Activated CD4-positive, alpha-beta memory T cell treated with anti-CD3 and anti-CD28 coated beads for 36 hours (primary cell): ENCODE results near the gene TPRX2. TPM values are rescaled to one million over a fixed set of nuclear protein-coding genes. Genes with fewer than 3 reads are reported as not detected.
"Not testable (repeated sequence)": the region's sequence is repeated elsewhere in the genome, so short reads cannot be mapped to it uniquely, and the experiment has no call there.

ENCODE experiments used
- CTCF ChIA-PET: fragments of 350-600 bp; sonication (Branson Sonifier 250); formaldehyde crosslinking; loops from one replicate; lab custom pipeline; 2021; ENCODE audit warnings: antibody characterized with exemption, inconsistent platforms; lab: Charles Lee
- POLR2A ChIA-PET: fragments of 350-600 bp; sonication (Branson Sonifier 250); formaldehyde crosslinking; loops from one replicate; lab custom pipeline; 2021; ENCODE audit warnings: antibody characterized with exemption; lab: Charles Lee
- DNase-seq: peaks from one replicate; pipeline ENCODE4 v3.0.0-alpha.2; 2020
- H3K27ac Mint-ChIP-seq: one replicate; pipeline ENCODE4 v1.8.0; 2021; ENCODE audit warnings: mixed read lengths
- H3K27me3 Mint-ChIP-seq: one replicate; pipeline ENCODE4 v1.8.0; 2021; ENCODE audit warnings: mixed read lengths
- H3K36me3 Mint-ChIP-seq: one replicate; pipeline ENCODE4 v1.8.0; 2021; ENCODE audit warnings: mixed read lengths
- H3K4me1 Mint-ChIP-seq: one replicate; pipeline ENCODE4 v1.8.0; 2021; ENCODE audit warnings: low read depth, mixed read lengths
- H3K4me3 Mint-ChIP-seq: one replicate; pipeline ENCODE4 v1.8.0; 2021; ENCODE audit warnings: mild to moderate bottlenecking, mixed read lengths
- H3K9me3 Mint-ChIP-seq: one replicate; pipeline ENCODE4 v1.8.0; 2021; ENCODE audit warnings: mixed read lengths
- intact Hi-C: fragments of 100-400 bp; cut with micrococcal nuclease; formaldehyde crosslinking; loops from one replicate; pipeline ENCODE4 v1.15.1; 2023
- total RNA-seq, 2 experiments: library from RNA; stranded (reverse); gene quantifications; one replicate each; pipeline ENCODE4 v1.2.3, GENCODE V29; 2021

TPRX2 gene
- total RNA-seq, 2 experiments from 2014 or later, result not detected

DNA sequence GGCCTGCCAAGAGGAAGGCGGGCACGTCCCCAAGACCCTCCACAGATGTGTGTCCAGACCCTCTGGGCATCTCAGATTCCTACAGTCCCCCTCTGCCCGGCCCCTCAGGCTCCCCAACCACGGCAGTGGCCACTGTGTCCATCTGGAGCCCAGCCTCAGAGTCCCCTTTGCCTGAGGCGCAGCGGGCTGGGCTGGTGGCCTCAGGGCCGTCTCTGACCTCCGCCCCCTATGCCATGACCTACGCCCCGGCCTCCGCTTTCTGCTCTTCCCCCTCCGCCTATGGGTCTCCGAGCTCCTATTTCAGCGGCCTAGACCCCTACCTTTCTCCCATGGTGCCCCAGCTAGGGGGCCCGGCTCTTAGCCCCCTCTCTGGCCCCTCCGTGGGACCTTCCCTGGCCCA is 19.6 kb upstream of the TPRX2 start:
- Mint-ChIP-seq H3K4me3 (no peak overlapping the region), H3K27ac (no peak overlapping the region), H3K9me3 (no peaks in the 10 kb centered on the region), H3K4me1 (no peaks in the 10 kb centered on the region), H3K27me3 (peaks cover 9% of the 10 kb centered on the region), H3K36me3 (no peaks in the 10 kb centered on the region)
- intact Hi-C loops, result no loop called here
- DNase-seq, result no peak
- CTCF ChIA-PET, result interaction anchor here (0.9 to 1.6 kb wide), 2 partner anchors 10 to 25 kb away, joined by 4 read pairs; no protein-coding TSS in a partner anchor
- POLR2A ChIA-PET, result no interaction called here

DNA sequence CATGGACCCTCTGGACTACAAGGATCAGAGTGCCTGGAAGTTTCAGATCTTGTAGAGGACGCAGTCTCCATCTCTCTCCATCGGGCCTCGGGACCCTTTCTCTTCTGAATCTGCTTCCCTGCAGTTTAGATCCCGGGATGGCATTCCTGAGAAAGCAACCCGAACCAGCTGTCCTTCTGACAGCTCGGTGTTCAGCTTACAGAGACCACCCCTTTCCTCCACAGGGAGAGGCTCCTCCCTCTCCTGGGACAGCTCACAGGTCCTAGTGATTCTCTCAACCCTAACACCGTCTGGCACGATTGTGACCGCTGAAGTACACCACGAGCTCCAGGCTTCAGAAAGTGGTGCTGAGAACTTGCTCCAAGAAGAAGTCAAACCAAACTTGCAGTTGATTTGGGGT is 19.1 kb upstream of the TPRX2 start:
- intact Hi-C loops, result no loop called here
- CTCF ChIA-PET, result interaction anchor here (0.9 to 1.6 kb wide), 2 partner anchors 10 to 25 kb away, joined by 4 read pairs; no protein-coding TSS in a partner anchor

DNA sequence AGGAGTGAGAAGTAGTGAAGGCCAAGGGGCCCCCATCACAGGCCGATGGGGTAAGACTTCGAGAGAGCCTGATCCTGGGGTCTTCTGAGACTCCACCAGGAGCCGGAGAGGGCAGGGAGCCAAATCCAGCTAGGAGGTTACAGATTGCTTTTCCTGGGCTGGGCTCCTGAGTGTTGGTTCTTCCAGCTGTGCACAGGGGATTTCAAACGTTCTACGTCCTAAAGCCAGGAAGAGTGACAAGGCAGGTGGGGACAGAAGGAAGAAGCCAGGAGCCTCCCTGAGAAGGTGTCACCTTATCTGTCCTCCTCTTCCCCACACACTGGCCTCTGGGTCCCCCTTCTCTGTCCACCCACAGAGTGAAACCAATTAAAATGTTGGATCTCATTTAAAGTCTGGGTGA is 16.1 kb upstream of the TPRX2 start:
- Mint-ChIP-seq H3K4me1 (no peaks in the 10 kb centered on the region), H3K36me3 (no peaks in the 10 kb centered on the region), H3K9me3 (no peaks in the 10 kb centered on the region), H3K27me3 (peaks cover 16% of the 10 kb centered on the region), H3K4me3 (no peak overlapping the region), H3K27ac (no peak overlapping the region)
- ChIA-PET POLR2A (no interaction called here), CTCF (no interaction called here)
- DNase-seq, result no peak
- intact Hi-C loops, result no loop called here

More for the DNA sequence above, 19.1 kb upstream of the TPRX2 start:
- Mint-ChIP-seq H3K9me3 (no peaks in the 10 kb centered on the region), H3K36me3 (no peaks in the 10 kb centered on the region), H3K27ac (no peak overlapping the region), H3K4me1 (no peaks in the 10 kb centered on the region), H3K27me3 (peaks cover 9% of the 10 kb centered on the region), H3K4me3 (no peak overlapping the region)
- no peak for DNase-seq
- POLR2A ChIA-PET, result no interaction called here

DNA sequence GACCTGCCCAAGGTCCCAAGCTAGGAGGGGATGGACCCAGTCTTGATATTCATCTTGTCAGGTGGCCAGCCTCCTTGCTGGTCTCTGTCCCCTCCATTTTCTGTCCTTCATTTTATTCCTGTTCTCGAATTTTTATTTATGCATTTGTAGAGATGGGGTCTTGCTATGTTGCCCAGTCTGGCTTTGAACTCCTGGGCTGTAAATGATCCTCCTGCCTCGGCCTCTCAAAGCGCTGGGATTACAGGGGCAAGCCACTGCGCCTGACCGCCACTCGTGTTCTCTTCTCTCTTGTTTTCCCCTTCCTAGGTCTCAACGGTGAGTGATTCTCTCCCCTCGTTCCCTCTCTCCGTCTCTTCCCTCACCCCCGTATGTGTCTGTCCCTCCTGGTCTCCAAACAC is 10.6 kb upstream of the TPRX2 start:
- ChIA-PET POLR2A (no interaction called here), CTCF (interaction anchor here (1.0 to 1.7 kb wide), 6 partner anchors 15 to 34 kb away, joined by 3 to 8 read pairs (median 3); no protein-coding TSS in a partner anchor)
- intact Hi-C loops, result no loop called here
- H3K4me1 Mint-ChIP-seq, result peaks cover 6% of the 10 kb centered on the region
- H3K27ac Mint-ChIP-seq, result no peak overlapping the region
- H3K36me3 Mint-ChIP-seq, result no peaks in the 10 kb centered on the region
- no peak overlapping the region for H3K4me3 Mint-ChIP-seq
- peaks cover 33% of the 10 kb centered on the region for H3K27me3 Mint-ChIP-seq
- no peaks in the 10 kb centered on the region for H3K9me3 Mint-ChIP-seq
- no peak for DNase-seq

DNA sequence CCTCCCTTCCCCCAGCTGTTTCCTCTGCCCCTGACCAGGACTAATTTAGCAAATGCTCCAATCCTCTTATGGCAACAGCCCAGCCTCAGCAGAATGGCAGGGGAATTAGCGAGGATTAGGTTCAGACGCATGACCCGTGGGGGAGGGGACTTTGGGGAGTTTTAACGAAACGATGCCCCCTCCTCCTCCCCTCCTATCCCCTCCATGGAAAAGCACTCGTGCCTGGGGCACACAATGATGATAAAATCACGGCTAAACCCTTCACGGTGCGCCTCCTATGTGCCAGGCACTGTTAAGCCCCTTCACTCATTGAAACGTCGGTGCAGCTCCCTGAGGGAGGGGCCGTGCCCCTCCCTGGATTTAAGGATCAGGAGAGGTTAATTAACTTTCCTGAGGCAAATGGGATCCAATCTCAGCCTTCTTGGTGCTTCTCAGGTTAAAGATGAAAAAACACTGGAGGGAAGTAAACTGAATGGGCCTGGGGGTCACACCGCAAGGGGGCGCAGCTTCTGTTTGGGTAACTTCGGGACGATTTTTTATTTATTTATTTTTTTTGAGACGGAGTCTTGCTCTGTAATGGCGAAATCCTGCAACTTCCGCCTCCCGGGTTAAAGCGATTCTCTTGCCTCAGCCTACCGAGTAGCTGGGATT is 10.1 kb upstream of the TPRX2 start:
- CTCF ChIA-PET, result interaction anchor here (0.8 to 1.7 kb wide), 6 partner anchors 9 to 34 kb away, joined by 3 to 8 read pairs (median 4); no protein-coding TSS in a partner anchor

DNA sequence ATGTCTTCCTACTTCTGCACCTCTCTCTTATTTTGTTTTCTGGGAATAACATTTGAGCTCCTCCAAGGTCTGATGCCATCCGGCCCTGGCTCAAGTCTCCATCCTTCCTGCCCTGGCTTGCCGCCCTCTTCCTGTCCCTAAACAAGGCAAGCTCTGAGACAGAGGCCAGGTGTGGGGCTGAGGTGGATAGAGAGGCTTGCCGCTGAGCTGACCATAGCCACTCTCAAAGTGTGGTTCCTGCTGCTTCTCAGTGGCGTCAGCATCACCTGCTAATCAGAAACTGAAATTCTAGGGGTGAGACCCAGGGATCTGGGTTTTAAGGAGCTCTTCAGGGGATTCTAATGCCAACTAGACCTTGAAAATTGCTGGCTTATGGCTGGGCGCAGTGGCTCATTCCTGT is 6.0 kb upstream of the TPRX2 start:
- H3K27me3 Mint-ChIP-seq, result peaks cover 31% of the 10 kb centered on the region
- no peaks in the 10 kb centered on the region for H3K36me3 Mint-ChIP-seq
- H3K9me3 Mint-ChIP-seq, result no peaks in the 10 kb centered on the region
- H3K4me3 Mint-ChIP-seq, result no peak overlapping the region
- peaks cover 10% of the 10 kb centered on the region for H3K4me1 Mint-ChIP-seq
- intact Hi-C loops, result no loop called here
- POLR2A ChIA-PET, result no interaction called here
- DNase-seq, result no peak
- H3K27ac Mint-ChIP-seq, result no peak overlapping the region
- CTCF ChIA-PET, result interaction anchor here (1.4 to 1.5 kb wide), 3 partner anchors 10 to 16 kb away, joined by 3 to 5 read pairs (median 4); no protein-coding TSS in a partner anchor

More for the DNA sequence above, 10.1 kb upstream of the TPRX2 start:
- Mint-ChIP-seq H3K4me3 (peak overlapping the region; percentile 31), H3K4me1 (peaks cover 7% of the 10 kb centered on the region), H3K9me3 (no peaks in the 10 kb centered on the region), H3K27me3 (peaks cover 32% of the 10 kb centered on the region), H3K27ac (no peak overlapping the region), H3K36me3 (no peaks in the 10 kb centered on the region)
- intact Hi-C loops, result no loop called here
- peak; percentile 59 for DNase-seq
- POLR2A ChIA-PET, result no interaction called here

DNA sequence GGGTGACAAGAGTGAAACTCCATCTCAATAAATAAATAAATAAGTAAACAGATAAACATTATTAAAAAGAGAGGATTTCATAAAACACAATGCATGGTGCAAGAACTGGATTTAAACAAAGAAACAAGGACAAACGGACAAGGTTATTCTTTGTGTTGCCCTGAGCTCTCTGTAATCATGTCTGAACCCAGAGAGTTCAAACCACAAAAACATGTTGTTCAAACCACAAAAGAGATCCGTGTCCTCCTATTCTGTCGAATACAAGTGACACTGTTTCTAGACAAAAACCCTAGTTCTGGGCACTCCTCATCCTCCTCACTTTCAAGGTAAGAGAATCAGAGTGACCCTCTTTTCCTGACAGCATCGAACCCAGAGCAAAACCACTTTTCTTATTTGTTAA is 4.6 kb upstream of the TPRX2 start:
- intact Hi-C loops, result no loop called here
- ChIA-PET CTCF (interaction anchor here (0.8 to 1.4 kb wide), 2 partner anchors 9 kb away, joined by 3 read pairs; no protein-coding TSS in a partner anchor), POLR2A (no interaction called here)
- Mint-ChIP-seq H3K27me3 (peaks cover 22% of the 10 kb centered on the region), H3K36me3 (no peaks in the 10 kb centered on the region), H3K27ac (no peak overlapping the region), H3K4me1 (peaks cover 8% of the 10 kb centered on the region), H3K4me3 (no peak overlapping the region), H3K9me3 (no peaks in the 10 kb centered on the region)
- no peak for DNase-seq

DNA sequence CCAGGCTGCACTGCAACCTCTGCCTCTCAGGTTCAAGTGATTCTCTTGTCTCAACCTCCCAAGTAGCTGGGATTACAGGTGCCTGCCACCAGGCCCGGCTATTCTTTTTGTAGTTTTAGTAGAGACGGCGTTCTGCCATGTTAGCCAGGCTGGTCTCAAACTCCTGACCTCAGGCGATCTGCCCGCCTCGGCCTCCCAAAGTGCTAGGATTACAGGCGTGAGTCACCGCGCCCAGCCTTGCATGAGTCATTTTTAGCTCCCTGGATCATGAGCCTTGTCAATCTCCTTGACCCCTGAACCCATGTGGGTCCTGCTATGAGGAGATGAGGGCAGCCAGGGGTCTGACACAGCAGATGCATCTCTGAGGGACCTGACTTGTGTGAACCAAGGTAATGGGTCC is 804 bp upstream of the TPRX2 start:
- H3K9me3 Mint-ChIP-seq, intact Hi-C loops, H3K27ac Mint-ChIP-seq, H3K4me1 Mint-ChIP-seq, H3K4me3 Mint-ChIP-seq, POLR2A ChIA-PET, DNase-seq, H3K36me3 Mint-ChIP-seq: not testable (repeated sequence)
- H3K27me3 Mint-ChIP-seq, result peaks cover 14% of the 10 kb centered on the region
- CTCF ChIA-PET, result interaction anchor here (0.9 kb wide), 1 partner anchor 11 kb away, joined by 3 read pairs; no protein-coding TSS in a partner anchor

DNA sequence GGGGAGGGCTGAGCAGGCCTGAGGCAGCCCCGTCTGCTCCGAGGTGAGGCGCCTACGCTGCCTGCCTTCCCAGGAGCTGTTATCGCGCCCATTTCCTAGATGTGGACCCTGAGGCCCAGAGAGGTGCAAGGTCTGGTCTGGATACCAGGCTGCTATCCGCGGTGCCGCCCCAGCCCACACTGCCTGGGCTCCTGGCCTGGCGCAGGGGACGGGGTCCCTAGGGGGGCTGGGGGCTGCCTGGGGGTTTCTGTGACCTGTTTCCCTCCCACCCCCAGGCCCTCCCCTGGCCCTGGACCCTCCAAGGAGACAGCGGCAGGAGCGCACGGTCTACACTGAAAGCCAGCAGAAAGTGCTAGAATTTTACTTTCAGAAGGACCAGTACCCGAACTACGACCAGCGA is 803 bp downstream of the TPRX2 start:
- peaks cover 14% of the 10 kb centered on the region for H3K27me3 Mint-ChIP-seq
- CTCF ChIA-PET, H3K36me3 Mint-ChIP-seq, H3K9me3 Mint-ChIP-seq, H3K4me3 Mint-ChIP-seq, H3K4me1 Mint-ChIP-seq, POLR2A ChIA-PET, DNase-seq, H3K27ac Mint-ChIP-seq: not testable (repeated sequence)
- intact Hi-C loops, result loop anchor here (5.0 kb wide), 1 partner anchor 48 kb away; no protein-coding TSS in a partner anchor

DNA sequence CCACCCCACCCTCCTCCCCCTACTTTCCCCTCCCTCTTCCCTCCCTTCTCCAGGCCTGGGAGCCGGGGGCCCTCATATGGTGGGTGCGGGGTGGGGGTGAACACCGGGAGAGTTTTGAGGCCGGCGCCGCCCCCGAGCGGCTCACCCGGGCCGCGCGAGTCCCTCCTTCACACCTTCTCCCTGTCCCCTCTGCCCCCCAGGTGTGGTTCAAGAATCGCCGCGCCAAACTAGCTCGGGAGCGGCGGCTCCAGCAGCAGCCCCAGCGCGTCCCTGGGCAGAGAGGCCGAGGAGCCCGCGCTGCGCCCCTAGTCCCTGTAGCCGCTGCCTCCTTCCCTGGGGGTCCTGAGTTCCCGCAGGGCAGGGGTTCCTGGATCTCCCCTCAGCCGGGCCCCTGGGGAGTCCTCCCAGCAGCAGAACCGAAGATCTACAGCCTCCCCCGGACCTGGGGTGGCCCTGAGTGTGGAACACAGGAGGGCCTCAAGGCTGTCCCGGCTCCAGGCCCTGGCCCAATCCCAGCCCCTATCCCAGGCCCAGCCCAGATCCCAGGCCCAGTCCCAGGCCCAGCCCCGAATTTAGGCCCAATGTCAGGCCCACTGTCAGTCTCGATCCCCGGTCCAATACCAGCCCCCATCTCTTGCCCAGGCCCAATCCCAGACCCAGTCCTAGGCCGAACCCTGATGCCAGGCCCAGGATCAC is 1.7 kb downstream of the TPRX2 start:
- Mint-ChIP-seq H3K4me3 (no peak overlapping the region), H3K27ac (no peak overlapping the region), H3K4me1 (no peaks in the 10 kb centered on the region), H3K36me3 (no peaks in the 10 kb centered on the region), H3K9me3 (peaks cover 3% of the 10 kb centered on the region), H3K27me3 (peaks cover 14% of the 10 kb centered on the region)
- intact Hi-C loops, result loop anchor here (5.0 kb wide), 1 partner anchor 48 kb away; no protein-coding TSS in a partner anchor
- CTCF ChIA-PET, result no interaction called here
- POLR2A ChIA-PET, result no interaction called here
- DNase-seq, result no peak

DNA sequence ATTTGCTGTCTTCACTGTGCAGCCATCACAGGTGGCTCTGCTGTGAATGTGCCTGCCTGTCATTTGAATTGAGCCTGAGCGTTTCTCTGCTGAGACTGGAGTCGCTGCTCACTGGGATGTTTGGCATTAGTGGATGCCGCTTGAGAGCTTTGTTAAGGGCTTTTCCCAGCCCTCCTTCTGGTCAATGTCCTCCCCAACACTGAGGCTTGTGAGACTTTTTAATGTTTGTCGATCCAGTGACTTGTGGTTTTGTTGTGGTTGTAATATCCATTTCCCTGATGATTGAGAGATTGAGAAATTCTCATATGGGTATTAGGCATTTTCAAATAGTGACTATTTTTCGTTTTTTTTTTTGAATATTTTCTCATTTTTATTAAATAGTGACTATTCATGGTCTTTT is 2.6 kb downstream of the TPRX2 start:
- H3K9me3 Mint-ChIP-seq, result peaks cover 3% of the 10 kb centered on the region
- no peaks in the 10 kb centered on the region for H3K36me3 Mint-ChIP-seq
- H3K4me3 Mint-ChIP-seq, result no peak overlapping the region
- ChIA-PET POLR2A (no interaction called here), CTCF (interaction anchor here (2.3 kb wide), 1 partner anchor 94 kb away, joined by 6 read pairs; no protein-coding TSS in a partner anchor)
- no peaks in the 10 kb centered on the region for H3K4me1 Mint-ChIP-seq
- DNase-seq, result no peak
- intact Hi-C loops, result loop anchor here (5.0 kb wide), 1 partner anchor 49 kb away; no protein-coding TSS in a partner anchor
- no peak overlapping the region for H3K27ac Mint-ChIP-seq
- H3K27me3 Mint-ChIP-seq, result peaks cover 14% of the 10 kb centered on the region

DNA sequence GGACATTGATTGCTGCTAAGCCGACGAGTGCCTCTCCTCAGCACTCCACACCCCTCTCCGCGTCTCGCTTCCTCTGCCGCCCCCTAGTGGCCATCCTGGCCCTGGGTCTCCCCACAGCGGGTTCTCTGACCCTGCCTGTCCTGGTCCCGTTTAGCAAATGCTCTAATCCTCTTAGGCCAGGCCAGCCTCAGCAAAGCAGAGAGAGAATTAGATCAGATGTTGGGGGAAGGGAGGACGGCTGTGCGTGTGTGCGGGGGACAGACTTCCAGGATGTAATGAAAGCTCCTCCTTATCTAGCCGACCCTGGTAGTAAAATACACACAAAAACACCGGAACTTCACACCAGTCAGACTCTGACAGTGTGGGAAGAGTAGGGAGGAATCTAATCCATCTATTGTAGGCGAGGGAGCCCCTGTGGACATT is 4.5 kb downstream of the TPRX2 start:
- ChIA-PET POLR2A (no interaction called here), CTCF (interaction anchor here (0.6 to 2.3 kb wide), 21 partner anchors 9 to 285 kb away, joined by 3 to 10 read pairs (median 3); partner anchors contain the start of gene PLA2G4C)
- Mint-ChIP-seq H3K4me3 (no peak overlapping the region), H3K9me3 (peaks cover 3% of the 10 kb centered on the region), H3K27ac (no peak overlapping the region), H3K27me3 (peaks cover 7% of the 10 kb centered on the region), H3K4me1 (no peaks in the 10 kb centered on the region), H3K36me3 (no peaks in the 10 kb centered on the region)
- DNase-seq, result peak; percentile 90
- intact Hi-C loops, result loop anchor here (5.0 kb wide), 1 partner anchor 51 kb away; no protein-coding TSS in a partner anchor
